ENCODE data around the gene SBNO1.

SBNO1 gene

DNA sequence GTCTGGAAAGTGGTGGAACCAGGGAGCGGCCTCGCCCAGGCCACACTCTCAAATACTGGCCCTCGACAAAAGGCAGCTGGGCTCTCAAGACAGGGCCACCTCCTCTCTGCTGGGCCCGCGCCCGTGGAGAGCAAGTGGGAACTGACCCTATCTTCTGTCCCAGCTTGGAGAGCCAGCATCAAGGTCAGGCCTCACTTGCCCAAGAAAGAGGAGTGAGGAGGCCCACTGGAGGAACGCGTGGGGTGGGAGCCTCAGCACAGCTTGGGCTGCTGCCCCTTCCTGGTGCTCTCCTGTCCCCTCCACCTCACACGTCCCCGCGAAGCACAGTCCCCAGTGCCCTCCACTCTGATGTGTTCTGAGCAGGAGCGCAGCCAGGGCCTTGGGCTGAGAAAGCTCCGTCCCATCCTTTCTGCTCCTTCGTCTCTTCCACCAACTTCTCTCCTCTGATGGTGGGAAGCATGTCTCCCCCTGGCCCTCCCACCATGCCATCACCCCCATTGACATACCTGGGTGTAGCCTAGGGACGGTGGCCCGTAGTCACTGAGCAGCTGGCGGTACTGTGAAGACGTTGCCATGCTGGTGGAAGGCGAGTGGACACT lies 97.9 kb downstream of the SBNO1 start:
- TF ChIP-seq, protein P1, sequence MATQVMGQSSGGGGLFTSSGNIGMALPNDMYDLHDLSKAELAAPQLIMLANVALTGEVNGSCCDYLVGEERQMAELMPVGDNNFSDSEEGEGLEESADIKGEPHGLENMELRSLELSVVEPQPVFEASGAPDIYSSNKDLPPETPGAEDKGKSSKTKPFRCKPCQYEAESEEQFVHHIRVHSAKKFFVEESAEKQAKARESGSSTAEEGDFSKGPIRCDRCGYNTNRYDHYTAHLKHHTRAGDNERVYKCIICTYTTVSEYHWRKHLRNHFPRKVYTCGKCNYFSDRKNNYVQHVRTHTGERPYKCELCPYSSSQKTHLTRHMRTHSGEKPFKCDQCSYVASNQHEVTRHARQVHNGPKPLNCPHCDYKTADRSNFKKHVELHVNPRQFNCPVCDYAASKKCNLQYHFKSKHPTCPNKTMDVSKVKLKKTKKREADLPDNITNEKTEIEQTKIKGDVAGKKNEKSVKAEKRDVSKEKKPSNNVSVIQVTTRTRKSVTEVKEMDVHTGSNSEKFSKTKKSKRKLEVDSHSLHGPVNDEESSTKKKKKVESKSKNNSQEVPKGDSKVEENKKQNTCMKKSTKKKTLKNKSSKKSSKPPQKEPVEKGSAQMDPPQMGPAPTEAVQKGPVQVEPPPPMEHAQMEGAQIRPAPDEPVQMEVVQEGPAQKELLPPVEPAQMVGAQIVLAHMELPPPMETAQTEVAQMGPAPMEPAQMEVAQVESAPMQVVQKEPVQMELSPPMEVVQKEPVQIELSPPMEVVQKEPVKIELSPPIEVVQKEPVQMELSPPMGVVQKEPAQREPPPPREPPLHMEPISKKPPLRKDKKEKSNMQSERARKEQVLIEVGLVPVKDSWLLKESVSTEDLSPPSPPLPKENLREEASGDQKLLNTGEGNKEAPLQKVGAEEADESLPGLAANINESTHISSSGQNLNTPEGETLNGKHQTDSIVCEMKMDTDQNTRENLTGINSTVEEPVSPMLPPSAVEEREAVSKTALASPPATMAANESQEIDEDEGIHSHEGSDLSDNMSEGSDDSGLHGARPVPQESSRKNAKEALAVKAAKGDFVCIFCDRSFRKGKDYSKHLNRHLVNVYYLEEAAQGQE (IDR thresholded peaks at IDR 0.05; ENCODE audit: insufficient read depth in 1 of 2, low read depth in 2 of 2, low read length in 2 of 2) = no peak

DNA sequence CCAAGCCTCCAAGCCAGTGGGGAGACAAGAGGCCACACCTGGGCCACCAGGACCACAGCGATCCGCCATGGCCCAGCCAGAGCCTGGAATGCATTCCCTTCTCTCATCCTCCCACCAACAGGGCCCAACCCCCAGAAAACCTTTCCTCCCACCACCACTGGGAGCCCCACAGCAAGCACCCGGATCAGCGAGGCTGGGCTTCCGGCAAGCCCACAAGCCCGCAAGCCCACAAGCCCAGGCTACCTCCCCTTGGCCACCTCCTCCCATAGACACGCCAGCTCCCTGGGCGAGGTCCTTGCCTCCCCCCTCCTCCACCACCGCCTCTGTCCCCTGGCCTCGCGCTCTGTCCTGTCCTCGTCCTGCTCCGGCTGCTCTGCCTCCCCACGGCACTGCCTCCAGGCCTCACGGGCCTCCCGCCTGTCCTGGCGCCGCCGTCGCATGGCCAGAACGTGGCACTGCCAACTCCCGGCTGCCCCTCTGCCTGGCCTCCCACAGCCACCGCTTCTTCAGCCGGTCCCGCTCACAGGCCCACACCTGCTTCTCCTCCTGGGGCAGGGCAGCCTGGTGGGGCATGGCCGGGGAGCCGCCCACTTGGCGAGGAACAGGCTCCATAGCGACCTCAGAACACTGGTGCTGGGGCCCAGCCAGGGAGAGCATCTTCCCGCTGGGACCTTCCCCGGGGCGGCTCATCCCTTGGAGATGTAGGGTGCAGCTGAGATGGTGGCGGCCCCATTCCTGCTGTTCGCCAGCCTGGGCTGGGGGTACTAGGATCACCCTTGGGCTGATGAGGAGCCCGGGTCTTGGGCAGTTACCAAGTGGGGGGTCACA lies 98.6 kb downstream of the SBNO1 start:
- TF ChIP-seq SIN3A (IDR thresholded peaks at IDR 0.05; ENCODE audit: borderline replicate concordance, insufficient read depth, low read length) (no peak), POLR2AphosphoS5 (IDR thresholded peaks at IDR 0.05; ENCODE audit: low read depth, low read length) (no peak), TAF1 (IDR thresholded peaks at IDR 0.05; ENCODE audit: borderline replicate concordance, insufficient read depth, low read length) (no peak), FOXP2 (optimal IDR thresholded peaks at IDR 0.05; ENCODE audit: borderline replicate concordance, extremely low read depth, extremely low read length, insufficient read depth) (no peak)
- TF ChIP-seq, protein P1 (IDR thresholded peaks at IDR 0.05; ENCODE audit: insufficient read depth in 1 of 2, low read depth in 2 of 2, low read length in 2 of 2) = no peak

DNA sequence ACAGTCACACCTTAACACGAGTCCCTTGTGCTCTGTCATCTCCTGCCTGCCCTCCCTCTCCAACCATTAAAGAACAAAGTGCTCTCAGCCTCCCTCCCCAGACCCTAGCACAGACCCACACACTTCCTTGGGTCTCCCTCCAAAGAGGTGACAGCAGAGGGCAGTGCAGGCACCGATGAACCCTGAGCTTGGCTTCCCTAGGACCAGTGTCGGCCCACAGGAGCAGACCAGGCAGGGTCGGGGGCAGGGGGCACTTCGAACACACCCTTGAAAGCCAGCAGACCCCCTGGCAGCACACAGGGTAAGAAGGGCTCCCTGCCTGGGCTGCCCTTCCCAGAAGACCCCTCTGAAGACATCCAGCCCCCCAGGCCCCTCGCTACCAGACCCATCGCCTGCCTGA lies 100.0 kb downstream of the SBNO1 start:
- TF ChIP-seq TAF1 (IDR thresholded peaks at IDR 0.05; ENCODE audit: borderline replicate concordance, insufficient read depth, low read length) (no peak), SIN3A (IDR thresholded peaks at IDR 0.05; ENCODE audit: borderline replicate concordance, insufficient read depth, low read length) (no peak), POLR2AphosphoS5 (IDR thresholded peaks at IDR 0.05; ENCODE audit: low read depth, low read length) (no peak), FOXP2 (optimal IDR thresholded peaks at IDR 0.05; ENCODE audit: borderline replicate concordance, extremely low read depth, extremely low read length, insufficient read depth) (no peak)
- TF ChIP-seq, protein P1 (IDR thresholded peaks at IDR 0.05; ENCODE audit: insufficient read depth in 1 of 2, low read depth in 2 of 2, low read length in 2 of 2) = no peak

DNA sequence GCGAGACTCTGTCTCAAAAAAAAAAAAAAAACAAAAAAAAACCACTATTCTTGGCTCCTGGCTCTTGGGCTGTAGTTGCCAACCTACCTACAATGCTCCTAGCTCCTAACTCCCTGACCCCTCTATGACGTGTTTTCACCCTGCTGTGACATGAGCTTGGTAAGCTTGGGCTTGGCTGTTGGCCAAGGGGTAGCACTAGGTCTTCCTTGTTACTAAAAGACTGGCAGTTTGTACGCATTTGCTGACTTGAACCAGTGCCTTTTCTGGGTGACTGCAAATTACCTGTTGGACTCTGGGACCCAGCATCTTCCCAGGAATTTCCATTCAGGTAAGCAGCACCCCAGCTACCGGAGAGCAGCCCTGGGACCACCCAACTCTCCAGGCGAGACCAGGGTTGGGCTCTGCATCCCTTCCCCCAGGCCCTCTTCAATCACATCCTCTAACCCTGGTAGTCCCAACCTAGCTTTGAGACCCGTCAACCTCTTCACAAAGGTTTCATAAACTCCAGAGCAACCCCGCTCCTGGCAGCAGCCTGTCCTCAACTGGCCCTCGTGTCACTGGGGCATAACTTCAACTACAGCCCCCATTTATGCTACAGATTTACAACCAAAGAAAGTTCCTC lies 101.3 kb downstream of the SBNO1 start:
- TF ChIP-seq FOXP2 (optimal IDR thresholded peaks at IDR 0.05; ENCODE audit: borderline replicate concordance, extremely low read depth, extremely low read length, insufficient read depth) = no peak
- TF ChIP-seq SIN3A (IDR thresholded peaks at IDR 0.05; ENCODE audit: borderline replicate concordance, insufficient read depth, low read length) = no peak
- no peak for TF ChIP-seq POLR2AphosphoS5 (IDR thresholded peaks at IDR 0.05; ENCODE audit: low read depth, low read length)
- no peak for TF ChIP-seq TAF1 (IDR thresholded peaks at IDR 0.05; ENCODE audit: borderline replicate concordance, insufficient read depth, low read length)
- TF ChIP-seq, protein P1 (IDR thresholded peaks at IDR 0.05; ENCODE audit: insufficient read depth in 1 of 2, low read depth in 2 of 2, low read length in 2 of 2) = no peak
